GM19023 (cell line): ENCODE results near the gene EMID1.
"Not testable (repeated sequence)": the region's sequence is repeated elsewhere in the genome, so short reads cannot be mapped to it uniquely, and the experiment has no call there.

Source experiments
- ATAC-seq: cut with Tn5 transposase; IDR thresholded peaks from one replicate; pipeline ENCODE4 v1.9.1; 2021; ENCODE audit warnings: mild to moderate bottlenecking, moderate library complexity; ENCODE audit not compliant: unreplicated experiment

The EMID1 gene

DNA sequence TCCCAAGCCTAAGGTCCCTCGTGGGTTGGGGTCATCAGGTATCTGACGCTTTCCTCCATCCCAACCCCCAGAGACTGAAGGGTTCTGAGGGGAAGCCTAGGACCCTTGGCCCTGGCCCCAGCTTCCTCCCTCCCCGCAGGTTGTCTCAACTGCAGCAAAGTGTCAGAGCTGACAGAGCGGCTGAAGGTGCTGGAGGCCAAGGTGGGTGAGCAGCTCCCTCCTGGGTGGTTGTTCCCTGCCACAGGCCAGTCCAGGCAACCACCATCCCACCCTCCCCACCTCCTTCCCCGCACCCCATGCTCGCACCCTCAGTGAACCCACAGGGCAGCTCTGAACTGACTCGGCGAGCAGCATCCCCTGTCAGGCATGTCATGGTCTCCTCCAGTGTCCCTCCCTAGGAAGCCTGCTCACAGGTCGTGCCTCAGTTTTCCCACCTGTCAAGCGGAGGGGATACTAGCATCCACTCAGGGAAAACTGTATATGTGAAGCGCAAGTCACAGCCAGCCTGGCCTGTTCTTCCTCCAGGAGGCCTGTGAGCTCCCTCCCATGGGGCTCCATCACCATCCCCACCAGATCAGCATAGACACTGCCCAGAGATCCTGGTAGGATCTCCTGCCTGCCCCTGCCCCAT lies 20.8 kb downstream of the EMID1 start:
- ATAC-seq, result no peak

GRCh38 chr22:29230972-29231875 lies 25.5 kb downstream of the EMID1 start:
- ATAC-seq, result no peak

DNA sequence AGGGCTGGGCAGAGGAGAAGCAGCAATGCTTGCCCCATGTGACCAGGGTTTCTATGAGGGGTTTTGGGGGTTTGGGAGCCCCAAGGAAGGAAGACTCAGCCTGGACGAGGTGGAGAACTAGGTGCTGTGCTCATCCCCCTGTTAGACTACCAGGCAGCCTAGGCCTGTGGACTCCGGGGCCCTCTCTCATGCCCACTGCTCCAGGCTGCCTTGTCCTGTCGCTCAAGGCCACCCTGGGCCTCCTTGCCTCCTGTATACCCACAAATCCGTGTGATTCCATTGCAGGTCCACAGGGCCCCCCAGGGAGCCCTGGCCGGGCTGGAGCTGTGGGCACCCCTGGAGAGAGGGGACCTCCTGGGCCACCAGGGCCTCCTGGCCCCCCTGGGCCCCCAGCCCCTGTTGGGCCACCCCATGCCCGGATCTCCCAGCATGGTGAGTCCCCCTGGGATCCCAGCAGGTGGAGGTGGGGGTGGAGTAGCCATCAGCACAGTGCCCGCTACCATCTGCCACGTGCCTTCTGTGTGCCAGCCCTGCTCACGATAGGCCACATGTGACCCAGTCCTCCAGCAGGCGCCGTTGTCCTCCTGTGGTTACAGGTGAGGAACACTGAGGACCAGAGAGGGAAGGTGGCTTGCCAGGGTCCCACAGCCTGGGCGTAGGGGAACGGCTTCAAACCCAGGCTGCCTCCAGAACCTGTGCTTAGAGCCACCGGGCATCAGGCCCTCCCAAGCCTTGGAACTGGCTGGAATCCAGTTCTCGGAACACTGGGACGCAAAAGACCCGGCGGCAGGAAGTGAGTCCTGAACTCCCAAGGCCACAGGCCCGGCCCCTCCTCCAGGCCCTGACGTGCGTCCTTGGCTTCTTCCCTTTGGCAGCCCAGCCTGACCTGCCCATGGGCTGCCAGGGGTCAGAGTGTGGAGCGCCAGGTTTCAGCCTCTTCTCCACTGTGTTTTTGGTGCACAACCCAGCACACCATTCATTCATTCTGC lies 26.6 kb downstream of the EMID1 start:
- ATAC-seq, result no peak

- no peak for ATAC-seq
Observed at GRCh38 chr22:29233277-29233877, 27.7 kb downstream of the EMID1 start.

GRCh38 chr22:29240481-29240880 lies 34.8 kb downstream of the EMID1 start:
- not testable (repeated sequence) for ATAC-seq

DNA sequence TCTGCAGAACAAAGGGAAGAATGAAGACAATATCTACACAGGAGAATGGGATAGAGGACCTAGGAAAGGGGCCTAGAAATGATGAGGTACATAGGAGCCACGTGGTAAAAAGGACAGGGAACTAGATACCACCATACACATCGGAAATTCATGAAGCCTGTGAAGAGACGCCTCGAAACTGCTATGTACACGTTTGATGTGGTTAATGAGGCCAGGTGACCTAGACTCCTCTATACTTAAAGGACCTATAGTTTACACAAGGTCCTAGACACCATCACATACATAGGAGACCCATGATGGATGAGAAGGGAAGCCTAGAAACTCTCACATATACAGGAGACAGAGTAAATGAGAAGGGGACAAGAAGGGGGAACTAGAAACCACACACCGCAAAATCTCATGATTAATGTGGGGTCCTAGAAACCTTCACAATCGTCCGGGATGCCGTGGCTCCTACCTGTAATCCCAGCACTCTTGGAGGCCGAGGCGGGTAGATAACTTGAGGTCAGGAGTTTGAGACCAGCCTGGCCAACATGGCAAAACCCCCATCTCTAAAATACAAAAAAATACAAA lies 38.3 kb downstream of the EMID1 start:
- no peak for ATAC-seq

DNA sequence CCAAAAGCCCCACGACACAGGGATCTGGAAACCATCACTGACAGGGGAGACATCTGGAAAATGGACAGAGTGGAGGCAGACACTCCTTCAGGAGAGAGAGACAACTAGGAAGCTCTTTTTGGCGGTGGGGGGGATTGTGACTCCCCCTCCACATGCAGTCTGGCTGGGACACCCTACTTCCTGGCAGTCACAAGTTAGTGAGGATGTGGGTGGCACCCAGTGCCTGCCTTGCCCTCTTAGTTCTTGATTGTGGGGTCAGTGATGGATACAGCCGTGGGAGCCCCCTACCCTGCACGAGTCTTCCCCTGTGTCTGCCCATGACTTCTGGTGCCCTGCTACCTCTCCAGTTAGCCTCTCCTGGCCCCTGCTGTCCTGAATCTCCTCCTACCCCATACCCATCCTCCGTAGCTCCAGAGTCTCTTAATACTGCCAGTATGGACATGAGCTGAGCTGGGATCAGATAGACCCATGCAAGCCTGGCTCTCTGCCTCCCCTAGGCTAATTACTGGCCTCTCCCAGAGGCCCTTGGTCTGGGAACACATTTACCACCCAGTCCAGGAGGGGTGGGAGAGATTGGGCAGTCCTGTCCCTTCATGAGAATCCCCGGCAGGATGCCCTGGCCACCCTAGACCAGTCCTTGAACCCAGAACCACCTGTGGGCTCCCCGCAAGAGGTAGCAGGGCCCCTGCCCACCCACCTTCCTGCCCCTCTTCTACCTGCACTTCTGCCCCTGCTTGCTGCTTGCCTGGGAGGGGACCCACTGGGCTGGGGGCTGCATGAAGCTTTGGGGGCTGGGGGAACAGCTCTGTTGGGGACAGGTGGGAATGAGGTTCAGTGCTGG lies 39.3 kb downstream of the EMID1 start:
- ATAC-seq, result no peak

DNA sequence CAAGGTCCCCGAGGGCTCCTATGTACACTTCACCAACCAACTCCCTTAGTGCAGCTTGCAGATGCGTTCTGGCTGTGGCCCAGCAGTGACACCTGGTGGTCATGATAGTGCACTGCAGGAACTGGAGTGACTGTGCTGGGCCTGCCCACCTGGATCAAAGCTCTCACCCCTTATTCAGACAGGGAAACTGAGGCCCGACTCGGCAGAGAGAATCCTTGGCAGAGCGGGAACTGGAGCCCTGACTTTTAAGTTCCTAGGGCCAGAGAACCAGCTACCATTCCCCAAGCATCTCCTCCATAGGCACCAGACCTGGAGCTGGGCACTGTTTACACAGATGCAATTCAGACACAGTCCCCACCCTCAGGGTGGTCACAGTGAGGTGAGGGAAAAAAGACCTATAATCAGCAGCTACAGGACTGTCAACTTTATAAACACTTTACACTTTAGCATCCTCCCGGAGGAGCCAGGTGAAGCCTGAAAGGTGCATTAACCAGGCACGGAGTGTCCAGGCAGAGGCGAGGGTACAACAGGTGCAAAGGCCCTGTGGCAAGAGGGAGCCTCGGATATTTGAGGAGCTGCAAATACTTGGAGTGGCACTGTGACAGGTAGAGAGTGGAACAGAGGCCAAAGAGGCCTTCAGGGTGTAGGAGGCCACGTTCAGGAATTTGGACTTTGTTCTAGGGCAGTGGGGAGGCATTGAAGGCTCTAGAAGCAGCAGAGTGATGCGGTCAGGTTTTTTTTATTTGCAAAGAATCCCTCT lies 40.1 kb downstream of the EMID1 start:
- ATAC-seq, result no peak

DNA sequence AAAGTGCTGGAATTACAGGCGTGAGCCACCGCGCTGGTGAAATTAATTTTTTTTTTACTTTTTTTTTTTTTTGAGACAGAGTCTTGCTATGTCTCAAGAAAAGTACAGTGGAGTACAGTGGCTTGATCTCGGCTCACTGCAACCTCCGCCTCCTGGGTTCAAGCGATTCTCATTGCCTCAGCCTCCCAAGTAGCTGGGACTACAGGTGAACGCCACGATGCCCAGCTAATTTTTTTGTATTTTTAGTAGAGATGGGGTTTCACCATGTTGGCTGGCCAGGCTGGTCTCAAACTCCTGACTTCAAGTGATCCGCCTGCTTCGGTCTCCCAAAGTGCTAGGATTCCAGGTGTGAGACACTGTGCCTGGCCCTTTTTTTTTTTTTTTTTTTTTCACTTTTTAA lies 42.2 kb downstream of the EMID1 start:
- not testable (repeated sequence) for ATAC-seq

DNA sequence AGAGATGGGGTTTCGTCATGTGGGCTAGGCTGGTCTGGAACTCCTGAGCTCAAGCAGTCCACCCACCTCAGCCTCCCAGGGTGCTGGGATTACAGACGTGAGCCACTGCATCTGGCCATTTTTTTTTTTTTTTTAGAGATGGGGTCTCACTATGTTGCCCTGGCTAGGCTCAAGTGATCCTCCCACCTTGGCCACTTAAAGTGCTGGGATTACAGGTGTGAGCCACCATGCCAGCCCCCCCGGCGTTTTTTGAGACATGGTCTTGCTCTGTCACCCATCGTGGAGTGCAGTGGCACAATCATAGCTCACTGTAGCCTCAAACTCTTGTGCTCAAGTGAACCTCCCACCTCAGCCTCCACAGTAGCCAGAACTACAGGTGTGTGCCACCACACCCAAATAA lies 45.6 kb downstream of the EMID1 start:
- no peak for ATAC-seq

DNA sequence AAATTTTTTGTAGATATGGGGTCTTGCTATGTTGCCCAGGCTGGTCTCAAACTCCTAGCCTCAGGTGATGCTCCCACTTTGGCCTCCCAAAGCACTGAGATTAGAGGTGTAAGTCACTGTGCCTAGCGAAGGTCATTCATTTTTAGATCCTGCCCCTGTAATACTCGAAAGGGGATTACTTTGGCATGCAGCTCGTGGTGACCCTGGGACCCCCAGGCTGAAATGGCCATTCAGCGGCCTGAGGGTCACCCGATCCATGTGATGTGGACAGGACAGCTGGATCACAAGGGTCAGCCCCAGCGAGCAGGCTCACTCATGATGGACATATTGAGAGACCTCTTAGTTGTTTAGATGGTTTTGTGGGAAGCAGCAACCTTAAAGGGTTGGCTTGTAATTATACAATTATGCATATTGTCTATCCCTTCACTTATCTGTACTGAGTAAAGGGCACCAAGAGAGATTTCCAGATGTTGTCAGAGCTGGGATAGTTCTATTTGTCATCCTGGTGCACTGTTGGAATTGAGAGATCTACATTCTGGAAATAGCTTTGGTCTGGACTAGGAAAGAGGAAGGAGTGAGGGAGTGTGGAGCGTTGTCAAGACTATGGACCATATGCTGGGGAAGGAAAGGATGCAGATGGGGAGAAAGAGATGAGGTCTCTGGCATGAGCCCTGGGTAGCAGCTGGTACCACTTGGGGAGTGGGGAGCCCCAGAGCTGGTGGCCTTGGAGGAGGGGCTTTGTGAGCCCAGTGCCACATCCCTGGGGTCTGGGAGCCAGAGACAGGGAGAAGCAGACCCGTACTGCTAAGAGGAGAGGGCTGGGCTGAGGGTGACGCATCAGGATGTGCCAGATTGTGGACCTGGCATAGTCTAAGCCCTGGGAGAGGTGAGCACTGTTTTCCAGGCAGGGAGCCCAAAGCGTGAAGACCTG lies 46.5 kb downstream of the EMID1 start:
- ATAC-seq, result no peak

- no peak for ATAC-seq
Observed at GRCh38 chr22:29253561-29254285, 48.0 kb downstream of the EMID1 start.

DNA sequence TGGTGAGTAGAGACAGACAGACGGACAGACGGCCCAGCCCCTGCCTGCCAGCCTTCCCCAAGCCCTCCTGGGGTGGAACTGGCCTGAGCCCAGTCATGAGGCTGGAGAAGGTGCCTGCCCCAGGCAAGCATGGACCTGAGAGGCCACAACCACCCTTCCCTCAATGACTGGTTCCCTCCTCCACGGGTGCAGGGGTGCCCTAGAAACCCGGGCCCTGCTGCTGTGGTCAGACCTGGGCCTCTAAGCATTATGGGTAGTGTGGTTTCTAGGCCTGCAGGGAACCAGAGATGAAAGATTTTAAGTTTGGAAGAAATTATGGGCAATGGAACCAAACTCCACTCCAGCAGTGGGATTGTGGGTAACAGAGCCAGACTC lies 48.6 kb downstream of the EMID1 start:
- ATAC-seq, result no peak

DNA sequence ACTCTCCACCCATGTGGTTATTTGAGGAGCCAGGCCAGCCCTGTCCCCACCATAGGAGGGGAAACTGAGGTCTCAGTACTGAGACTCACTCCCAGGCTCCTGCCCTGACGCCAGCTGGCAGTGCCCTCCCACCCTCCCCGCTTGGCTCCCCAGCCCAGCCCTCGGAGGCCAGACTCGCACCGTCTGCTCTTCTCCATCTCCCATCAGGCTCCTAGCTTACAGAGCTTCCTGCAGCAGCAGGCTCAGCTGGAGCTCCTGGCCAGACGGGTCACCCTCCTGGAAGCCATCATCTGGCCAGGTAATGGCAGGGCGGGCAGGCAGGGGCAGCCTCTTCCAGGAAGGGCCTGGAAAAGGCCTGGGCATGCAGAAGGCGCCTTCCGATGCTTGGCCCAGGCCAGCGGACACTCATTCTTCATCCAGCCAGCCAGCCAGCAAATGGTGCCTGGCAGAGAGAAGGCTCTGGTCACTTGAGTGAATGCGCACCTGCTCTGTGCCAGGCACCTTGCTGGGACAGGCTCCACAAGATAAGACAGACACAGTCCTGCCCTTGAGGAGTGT lies 49.4 kb downstream of the EMID1 start:
- no peak for ATAC-seq

DNA sequence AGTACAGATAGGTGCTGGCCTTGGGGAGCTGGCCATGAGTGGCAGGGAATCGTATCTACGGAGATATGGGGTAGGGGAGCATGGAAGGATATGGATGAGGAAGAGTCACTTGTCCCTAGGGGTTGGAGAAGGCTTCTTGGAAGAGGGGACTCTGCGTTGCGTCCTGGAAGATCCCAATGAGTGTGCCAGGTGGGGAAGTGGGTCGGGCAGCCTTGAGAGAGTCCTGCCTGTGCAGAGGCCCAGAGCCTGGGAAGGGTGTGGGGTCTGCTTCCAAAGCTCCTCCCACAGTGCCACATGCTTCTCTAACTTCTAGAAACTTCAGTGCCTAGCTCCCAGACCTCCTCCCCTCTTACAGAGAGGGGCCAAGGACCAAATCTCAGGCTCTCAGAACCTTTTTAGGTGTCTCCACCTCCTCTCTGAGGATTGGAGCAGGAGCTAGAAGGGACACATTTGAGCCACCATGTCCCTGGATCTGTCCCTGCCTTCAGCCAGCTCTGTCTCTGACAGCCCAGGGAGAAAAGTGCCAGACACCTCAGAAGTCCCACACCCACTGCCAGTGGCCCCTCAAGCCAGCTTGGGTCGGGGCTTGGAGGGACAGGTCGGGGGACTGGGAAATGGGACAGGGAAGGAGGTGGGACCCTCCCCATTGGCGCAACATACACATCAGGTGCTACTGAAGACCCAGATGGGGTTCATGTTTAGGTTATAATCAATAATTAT lies 51.1 kb downstream of the EMID1 start:
- no peak for ATAC-seq

DNA sequence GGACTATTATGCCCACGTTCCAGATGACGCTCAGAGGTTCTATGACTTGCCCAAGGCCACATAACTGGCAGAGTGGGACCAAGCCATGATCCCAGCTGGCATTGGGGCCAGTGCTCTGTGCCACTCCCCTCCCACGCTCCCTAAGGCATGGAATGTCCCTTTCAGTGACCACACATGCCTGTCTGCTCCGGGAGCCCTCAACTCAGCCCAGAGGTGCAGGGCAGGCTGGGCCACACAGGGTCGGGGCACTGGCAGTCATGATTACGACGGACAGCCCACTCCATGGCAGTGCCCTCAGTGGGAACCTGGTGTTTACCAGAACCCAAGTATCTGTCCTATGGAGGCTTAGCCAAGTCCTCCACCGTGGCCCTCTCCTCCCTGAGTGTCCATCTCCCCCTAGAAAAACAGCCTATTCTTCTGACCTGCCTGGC lies 52.1 kb downstream of the EMID1 start:
- no peak for ATAC-seq
